CD14-positive monocyte (primary cell): ENCODE data around the gene CDYL2. TPM values are rescaled to one million over a fixed set of nuclear protein-coding genes. Genes with fewer than 3 reads are reported as not detected.

Source experiments
- DNase-seq, 3 donors: peaks; one replicate each; pipeline ENCODE4 v3.0.0-alpha.2; 2011 to 2022
- H2AFZ ChIP-seq: 2 replicates; pipeline ENCODE4 v1.6.0; 2012; ENCODE audit warnings: mild to moderate bottlenecking, low read depth, low read length, inconsistent platforms; ENCODE audit not compliant: insufficient read depth, poor library complexity, severe bottlenecking
- H3K27ac ChIP-seq, 2 donors: 1 replicate in 1 of 2; 2 replicates in 1 of 2; pipeline ENCODE4 v1.5.1; 2012 to 2013; ENCODE audit warnings: low read length in 2 of 2, control low read depth in 1 of 2, inconsistent platforms in 1 of 2, low read depth in 1 of 2, mild to moderate bottlenecking in 1 of 2
- H3K27me3 ChIP-seq, 2 donors: one replicate each; pipeline versions ENCODE4 v1.6.0 to v1.6.1; 2011 to 2013; ENCODE audit warnings: low read length in 2 of 2; ENCODE audit not compliant: control insufficient read depth in 2 of 2, insufficient read depth in 2 of 2
- H3K36me3 ChIP-seq, 2 donors: replicated peaks in 1 of 2; 1 replicate in 1 of 2; 2 replicates in 1 of 2; pipeline versions ENCODE4 v1.5.1 to v1.6.1; 2012 to 2013; ENCODE audit warnings: low read length in 2 of 2, control low read depth in 1 of 2, inconsistent platforms in 1 of 2, mild to moderate bottlenecking in 1 of 2; ENCODE audit not compliant: insufficient read depth in 2 of 2, control insufficient read depth in 1 of 2
- H3K4me1 ChIP-seq, 2 donors: 1 replicate in 1 of 2; 2 replicates in 1 of 2; pipeline versions ENCODE4 v1.5.1 to v1.6.1; 2012 to 2013; ENCODE audit warnings: low read length in 2 of 2, control low read depth in 1 of 2, inconsistent platforms in 1 of 2, mild to moderate bottlenecking in 1 of 2, moderate library complexity in 1 of 2; ENCODE audit not compliant: insufficient read depth in 2 of 2, control insufficient read depth in 1 of 2
- H3K4me2 ChIP-seq: replicated peaks from 2 replicates; pipeline ENCODE3; 2012; ENCODE audit warnings: low read length, moderate library complexity, mild to moderate bottlenecking; ENCODE audit not compliant: poor library complexity, severe bottlenecking; ENCODE audit errors: extremely low read depth
- H3K4me3 ChIP-seq, 3 experiments: fragments of 200-600 bp in 1 of 3; sonication (generic) in 1 of 3; replicated peaks in 1 of 3; 1 replicate in 2 of 3; 2 replicates in 1 of 3; pipeline ENCODE4 v1.5.1; 2011 to 2013; ENCODE audit warnings: low read length in 3 of 3, mild to moderate bottlenecking in 3 of 3, control low read depth in 2 of 3, low read depth in 2 of 3, inconsistent platforms in 1 of 3, moderate library complexity in 1 of 3
- H3K79me2 ChIP-seq: 2 replicates; pipeline ENCODE4 v1.6.0; 2012; ENCODE audit warnings: mild to moderate bottlenecking, control low read depth, inconsistent platforms, low read length, moderate library complexity; ENCODE audit not compliant: insufficient read depth
- H3K9ac ChIP-seq: 2 replicates; pipeline ENCODE4 v1.6.0; 2017; ENCODE audit warnings: low read length, mild to moderate bottlenecking; ENCODE audit not compliant: insufficient read depth, poor library complexity, severe bottlenecking
- H3K9me3 ChIP-seq, 2 donors: replicated peaks in 1 of 2; 1 replicate in 1 of 2; 2 replicates in 1 of 2; pipeline versions ENCODE4 v1.5.1 to v1.6.1; 2012 to 2013; ENCODE audit warnings: low read length in 2 of 2, control low read depth in 1 of 2; ENCODE audit not compliant: control insufficient read depth in 1 of 2, insufficient read depth in 1 of 2
- H4K20me1 ChIP-seq: 2 replicates; pipeline ENCODE4 v1.6.0; 2012; ENCODE audit warnings: mild to moderate bottlenecking, low read length, control low read depth, moderate library complexity; ENCODE audit not compliant: insufficient read depth
- H3K27ac Mint-ChIP-seq, 7 donors: one replicate each; pipeline ENCODE4 v1.8.0; 2020; ENCODE audit warnings: mild to moderate bottlenecking in 7 of 7, mixed read lengths in 7 of 7, moderate library complexity in 6 of 7, inconsistent platforms in 2 of 7
- H3K27me3 Mint-ChIP-seq, 3 donors: one replicate each; pipeline ENCODE4 v1.8.0; 2021 to 2022; ENCODE audit warnings: low read depth in 3 of 3, mild to moderate bottlenecking in 3 of 3, mixed read lengths in 3 of 3, moderate library complexity in 3 of 3, inconsistent platforms in 1 of 3
- H3K36me3 Mint-ChIP-seq, 2 donors: one replicate each; pipeline ENCODE4 v1.8.0; 2020; ENCODE audit warnings: mixed read lengths in 2 of 2, inconsistent platforms in 1 of 2, mild to moderate bottlenecking in 1 of 2
- H3K4me1 Mint-ChIP-seq: one replicate; pipeline ENCODE4 v1.8.0; 2020; ENCODE audit warnings: mild to moderate bottlenecking, mixed read lengths
- H3K4me3 Mint-ChIP-seq, 2 donors: one replicate each; pipeline ENCODE4 v1.8.0; 2020; ENCODE audit warnings: mild to moderate bottlenecking in 2 of 2, mixed read lengths in 2 of 2, moderate library complexity in 1 of 2
- H3K9me3 Mint-ChIP-seq, 7 donors: one replicate each; pipeline ENCODE4 v1.8.0; 2020 to 2022; ENCODE audit warnings: mixed read lengths in 7 of 7, mild to moderate bottlenecking in 6 of 7, moderate library complexity in 6 of 7, inconsistent platforms in 2 of 7
- CTCF ChIP-seq: fragments of 200-600 bp; IDR thresholded peaks from one replicate; pipeline ENCODE4 v1.8.0; 2022; ENCODE audit warnings: antibody characterized with exemption, mild to moderate bottlenecking
- WGBS: methylation state at CpG from one replicate; pipeline ENCODE4 v1.1.5; 2013; ENCODE audit warnings: missing lambda C conversion rate; ENCODE audit not compliant: insufficient coverage; 5-methylcytosine and 5-hydroxymethylcytosine counted together
- intact Hi-C, 2 donors: fragments of 100-400 bp; cut with micrococcal nuclease; formaldehyde crosslinking; loops; one replicate each; pipeline versions ENCODE4 v1.15.0 to v1.15.1; 2023
- polyA plus RNA-seq, 3 donors: library from polyadenylated mRNA; depleted of rRNA in 1 of 3; unstranded in 2 of 3; stranded (reverse) in 1 of 3; fragments of 300-500 nt in 2 of 3; fragments of >200 nt in 1 of 3; fragmentation: Illumina TruSeq in 2 of 3; gene quantifications; 1 replicate in 2 of 3; 2 replicates in 1 of 3; pipeline ENCODE4 v1.2.3, GENCODE V29; 2012 to 2021

The CDYL2 gene
- polyA plus RNA-seq, 3 donors: 0.42 to 2.6 (median 0.93) TPM

GRCh38 chr16:80827007-80827406 lies 22.6 kb upstream of the CDYL2 start:
- Mint-ChIP-seq H3K27ac (no peak overlapping the region), H3K27me3 (peaks cover 0 to 4% (median 2%) of the 10 kb centered on the region in 3 donors), H3K4me1 (no peaks in the 10 kb centered on the region), H3K9me3 (peaks cover 0 to 1% (median 0%) of the 10 kb centered on the region in 7 donors), H3K36me3 (no peaks in the 10 kb centered on the region), H3K4me3 (no peak overlapping the region)
- intact Hi-C loops: loop anchor here in 1 of 2 donors (5.0 to 10.0 kb wide), 2 partner anchors 162 to 300 kb away; no protein-coding TSS in a partner anchor
- H3K36me3 ChIP-seq: no peaks in the 10 kb centered on the region
- no peak overlapping the region for H3K4me2 ChIP-seq
- no peaks in the 10 kb centered on the region for H3K9me3 ChIP-seq
- no peaks in the 10 kb centered on the region for H4K20me1 ChIP-seq
- no peaks in the 10 kb centered on the region for H3K27me3 ChIP-seq
- no peaks in the 10 kb centered on the region for H3K4me1 ChIP-seq
- WGBS: no CpG with 5 or more reads among the region's 1 CpG
- no peak overlapping the region for H2AFZ ChIP-seq
- no peak for TF ChIP-seq CTCF
- no peak overlapping the region for H3K9ac ChIP-seq
- DNase-seq: no peak
- no peak overlapping the region for H3K4me3 ChIP-seq
- no peaks in the 10 kb centered on the region for H3K79me2 ChIP-seq
- no peak overlapping the region for H3K27ac ChIP-seq

GRCh38 chr16:80825365-80825758 lies 21.0 kb upstream of the CDYL2 start:
- no peak overlapping the region for H3K4me3 Mint-ChIP-seq
- WGBS: no CpG with 5 or more reads among the region's 1 CpG

More at GRCh38 chr16:80825365-80825758, 21.0 kb upstream of the CDYL2 start:
- intact Hi-C loops: loop anchor here in 1 of 2 donors (5.0 to 10.0 kb wide), 2 partner anchors 161 to 298 kb away; no protein-coding TSS in a partner anchor
- no peaks in the 10 kb centered on the region for H3K36me3 ChIP-seq
- no peaks in the 10 kb centered on the region for H3K79me2 ChIP-seq
- no peak overlapping the region for H3K27ac Mint-ChIP-seq
- no peak for TF ChIP-seq CTCF
- no peak overlapping the region for H3K4me3 ChIP-seq
- no peak overlapping the region for H3K27ac ChIP-seq
- DNase-seq: no peak
- H4K20me1 ChIP-seq: no peaks in the 10 kb centered on the region
- peaks cover 0 to 3% (median under 1%) of the 10 kb centered on the region in 3 donors for H3K27me3 Mint-ChIP-seq
- no peaks in the 10 kb centered on the region for H3K9me3 ChIP-seq
- no peaks in the 10 kb centered on the region for H3K4me1 Mint-ChIP-seq
- H3K4me1 ChIP-seq: no peaks in the 10 kb centered on the region
- H3K9me3 Mint-ChIP-seq: no peaks in the 10 kb centered on the region
- H3K36me3 Mint-ChIP-seq: no peaks in the 10 kb centered on the region
- no peak overlapping the region for H3K4me2 ChIP-seq
- H3K27me3 ChIP-seq: no peaks in the 10 kb centered on the region
- no peak overlapping the region for H3K9ac ChIP-seq
- H2AFZ ChIP-seq: no peak overlapping the region
